ENCODE measurements around the gene PDE1C.

DNA sequence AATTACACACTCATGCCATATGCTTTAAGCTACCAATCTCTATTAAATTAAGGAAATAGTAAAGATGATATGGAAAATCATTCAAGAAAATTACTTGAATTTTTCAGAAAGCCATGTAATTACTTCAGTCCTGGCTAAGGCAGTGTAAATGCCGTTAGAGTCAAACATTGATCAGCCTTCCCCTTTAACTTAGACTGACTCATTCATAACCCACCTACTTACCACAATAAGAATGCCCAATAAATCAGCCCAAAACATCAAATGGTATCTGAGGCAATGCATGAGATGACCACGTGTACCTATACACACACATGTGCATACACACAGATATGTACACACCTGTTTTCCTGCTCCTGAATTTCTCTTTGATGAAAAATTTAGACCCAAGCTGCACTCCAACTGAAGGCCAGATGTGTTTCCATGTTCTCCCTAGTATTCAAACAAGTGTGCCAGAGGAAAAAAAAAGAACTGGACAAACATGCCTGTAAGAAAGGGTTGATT is 30.2 kb upstream of the PDE1C start:
- TF ChIP-seq EZH2 (IDR thresholded peaks at IDR 0.05; ENCODE audit: low read length, unreplicated experiment) (no peak), EZH2phosphoT487 (IDR thresholded peaks at IDR 0.05; ENCODE audit: borderline replicate concordance, low read length) (no peak)
- TF ChIP-seq, protein P1, sequence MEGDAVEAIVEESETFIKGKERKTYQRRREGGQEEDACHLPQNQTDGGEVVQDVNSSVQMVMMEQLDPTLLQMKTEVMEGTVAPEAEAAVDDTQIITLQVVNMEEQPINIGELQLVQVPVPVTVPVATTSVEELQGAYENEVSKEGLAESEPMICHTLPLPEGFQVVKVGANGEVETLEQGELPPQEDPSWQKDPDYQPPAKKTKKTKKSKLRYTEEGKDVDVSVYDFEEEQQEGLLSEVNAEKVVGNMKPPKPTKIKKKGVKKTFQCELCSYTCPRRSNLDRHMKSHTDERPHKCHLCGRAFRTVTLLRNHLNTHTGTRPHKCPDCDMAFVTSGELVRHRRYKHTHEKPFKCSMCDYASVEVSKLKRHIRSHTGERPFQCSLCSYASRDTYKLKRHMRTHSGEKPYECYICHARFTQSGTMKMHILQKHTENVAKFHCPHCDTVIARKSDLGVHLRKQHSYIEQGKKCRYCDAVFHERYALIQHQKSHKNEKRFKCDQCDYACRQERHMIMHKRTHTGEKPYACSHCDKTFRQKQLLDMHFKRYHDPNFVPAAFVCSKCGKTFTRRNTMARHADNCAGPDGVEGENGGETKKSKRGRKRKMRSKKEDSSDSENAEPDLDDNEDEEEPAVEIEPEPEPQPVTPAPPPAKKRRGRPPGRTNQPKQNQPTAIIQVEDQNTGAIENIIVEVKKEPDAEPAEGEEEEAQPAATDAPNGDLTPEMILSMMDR (conservative IDR thresholded peaks at IDR 0.05; ENCODE audit: low read depth, low read length) = no peak
